Stimulated activated CD8-positive, alpha-beta memory T cell treated with anti-CD3 and anti-CD28 coated beads, Interleukin-4, amount 100 ng/mL, for 24 hours (primary cell): Measurements from ENCODE around the gene ARL5C.
"Not testable (repeated sequence)": the region's sequence is repeated elsewhere in the genome, so short reads cannot be mapped to it uniquely, and the experiment has no call there.

ENCODE experiments used
- DNase-seq: peaks from one replicate; pipeline ENCODE4 v3.0.0-alpha.2; 2020; ENCODE audit warnings: low read depth

ARL5C gene

GRCh38 chr17:39141294-39141693 lies 24.7 kb downstream of the ARL5C start:
- no peak for DNase-seq

GRCh38 chr17:39139561-39139960 lies 26.4 kb downstream of the ARL5C start:
- no peak for DNase-seq

- DNase-seq = no peak
These were observed 26.8 kb downstream of the ARL5C start for GRCh38 chr17:39139161-39139511.

- DNase-seq = no peak
These were observed 27.4 kb downstream of the ARL5C start for GRCh38 chr17:39138431-39139160.

- DNase-seq = no peak
These were observed 31.1 kb downstream of the ARL5C start for GRCh38 chr17:39134878-39135277.

GRCh38 chr17:39132192-39132610 lies 33.8 kb downstream of the ARL5C start:
- DNase-seq = no peak

- DNase-seq = no peak
These were observed 34.3 kb downstream of the ARL5C start for GRCh38 chr17:39131616-39132015.

GRCh38 chr17:39130205-39130604 lies 35.8 kb downstream of the ARL5C start:
- no peak for DNase-seq

- DNase-seq = not testable (repeated sequence)
These were observed 36.4 kb downstream of the ARL5C start for GRCh38 chr17:39129544-39129943.

GRCh38 chr17:39126436-39126835 lies 39.5 kb downstream of the ARL5C start:
- no peak for DNase-seq

- DNase-seq = no peak
These were observed 40.7 kb downstream of the ARL5C start for GRCh38 chr17:39125143-39125875.

GRCh38 chr17:39123627-39124026 lies 42.3 kb downstream of the ARL5C start:
- no peak for DNase-seq

GRCh38 chr17:39122991-39123390 lies 43.0 kb downstream of the ARL5C start:
- DNase-seq = no peak

GRCh38 chr17:39121919-39122318 lies 44.0 kb downstream of the ARL5C start:
- DNase-seq = not testable (repeated sequence)

- no peak for DNase-seq
These were observed 47.1 kb downstream of the ARL5C start for GRCh38 chr17:39118674-39119419.

- no peak for DNase-seq
These were observed 49.7 kb downstream of the ARL5C start for GRCh38 chr17:39116224-39116623.

- no peak for DNase-seq
These were observed 50.8 kb downstream of the ARL5C start for GRCh38 chr17:39115135-39115534.

- DNase-seq = no peak
These were observed 51.2 kb downstream of the ARL5C start for GRCh38 chr17:39114723-39115122.

- DNase-seq = no peak
These were observed 52.1 kb downstream of the ARL5C start for GRCh38 chr17:39113871-39114270.

- no peak for DNase-seq
These were observed 55.4 kb downstream of the ARL5C start for GRCh38 chr17:39110435-39111136.

GRCh38 chr17:39108461-39109375 lies 57.2 kb downstream of the ARL5C start:
- no peak for DNase-seq
